Testis (tissue), 2 donors: ENCODE results near the gene GRK5.

Experiments used
- CTCF ChIP-seq, 3 experiments: fragments of 450-650 bp in 2 of 3; fragments of 200-600 bp in 1 of 3; sonication (generic) in 1 of 3; IDR thresholded peaks; one replicate each; pipeline ENCODE4 v1.5.1; 2016 to 2019; ENCODE audit warnings: antibody characterized with exemption in 3 of 3, mild to moderate bottlenecking in 2 of 3, moderate library complexity in 1 of 3
- POLR2A ChIP-seq: fragments of 450-650 bp; IDR thresholded peaks from one replicate; pipeline ENCODE4 v1.6.1; 2017; ENCODE audit warnings: antibody characterized with exemption, mild to moderate bottlenecking, moderate library complexity

GRCh38 chr10:119292968-119293760 lies 85.8 kb downstream of the GRK5 start:
- TF ChIP-seq CTCF (IDR thresholded peaks at IDR 0.05) (no peak), POLR2A (no peak)
